LNCAP (cell line): Measurements from ENCODE around the gene RTBDN.

Source experiments
- TF ChIP-seq, protein P1 (sequence below): fragments of 450-650 bp; IDR thresholded peaks from 2 replicates; pipeline ENCODE4 v1.5.1; 2017; ENCODE audit warnings: mild to moderate bottlenecking

Gene RTBDN

GRCh38 chr19:12789904-12790619, 44.3 kb downstream of the RTBDN start:
- TF ChIP-seq, protein P1, sequence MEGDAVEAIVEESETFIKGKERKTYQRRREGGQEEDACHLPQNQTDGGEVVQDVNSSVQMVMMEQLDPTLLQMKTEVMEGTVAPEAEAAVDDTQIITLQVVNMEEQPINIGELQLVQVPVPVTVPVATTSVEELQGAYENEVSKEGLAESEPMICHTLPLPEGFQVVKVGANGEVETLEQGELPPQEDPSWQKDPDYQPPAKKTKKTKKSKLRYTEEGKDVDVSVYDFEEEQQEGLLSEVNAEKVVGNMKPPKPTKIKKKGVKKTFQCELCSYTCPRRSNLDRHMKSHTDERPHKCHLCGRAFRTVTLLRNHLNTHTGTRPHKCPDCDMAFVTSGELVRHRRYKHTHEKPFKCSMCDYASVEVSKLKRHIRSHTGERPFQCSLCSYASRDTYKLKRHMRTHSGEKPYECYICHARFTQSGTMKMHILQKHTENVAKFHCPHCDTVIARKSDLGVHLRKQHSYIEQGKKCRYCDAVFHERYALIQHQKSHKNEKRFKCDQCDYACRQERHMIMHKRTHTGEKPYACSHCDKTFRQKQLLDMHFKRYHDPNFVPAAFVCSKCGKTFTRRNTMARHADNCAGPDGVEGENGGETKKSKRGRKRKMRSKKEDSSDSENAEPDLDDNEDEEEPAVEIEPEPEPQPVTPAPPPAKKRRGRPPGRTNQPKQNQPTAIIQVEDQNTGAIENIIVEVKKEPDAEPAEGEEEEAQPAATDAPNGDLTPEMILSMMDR, result no peak

GRCh38 chr19:12789098-12789903, 45.1 kb downstream of the RTBDN start:
- TF ChIP-seq, protein P1, result no peak

GRCh38 chr19:12788682-12789097, 45.7 kb downstream of the RTBDN start:
- TF ChIP-seq, protein P1, result no peak

- TF ChIP-seq, protein P1, result no peak
These were observed 46.2 kb downstream of the RTBDN start for GRCh38 chr19:12788042-12788681.

- TF ChIP-seq, protein P1, result no peak
These were observed 46.9 kb downstream of the RTBDN start for GRCh38 chr19:12787458-12787857.

DNA sequence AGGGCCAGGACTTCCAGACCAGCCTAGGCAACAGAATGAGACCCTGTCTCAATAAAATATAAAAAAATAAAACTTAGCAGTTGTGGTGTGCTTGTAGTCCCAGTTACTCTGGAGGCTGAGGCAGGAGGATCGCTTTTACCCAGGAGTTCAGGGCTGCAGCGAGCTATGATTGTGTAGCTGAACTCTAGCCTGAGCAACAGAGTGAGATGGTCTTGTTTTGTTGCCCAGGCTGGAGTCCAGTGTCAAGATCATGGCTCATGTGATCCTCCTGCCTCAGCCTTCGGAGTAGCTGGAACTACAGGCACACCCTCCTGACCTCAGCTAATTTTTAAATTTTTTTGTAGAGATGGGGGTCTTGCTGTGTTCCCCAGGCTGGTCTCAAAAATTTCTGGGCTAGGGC, 47.4 kb downstream of the RTBDN start:
- TF ChIP-seq, protein P1, result no peak

GRCh38 chr19:12786141-12786870, 48.1 kb downstream of the RTBDN start:
- TF ChIP-seq, protein P1, result no peak
